HTR-8/SVneo (cell line): ENCODE data around the gene HACE1.

Experiments used
- DNase-seq: peaks from one replicate; pipeline ENCODE4 v3.0.0; 2011; ENCODE audit warnings: low spot score, mixed read lengths; ENCODE audit not compliant: insufficient read length
- FAIRE-seq: peaks from 2 replicates; lab custom pipeline; 2011; peaks lifted over from hg19 to GRCh38; lab: Jason Lieb, UNC

The HACE1 gene

GRCh38 chr6:104700371-104701185, 159.1 kb downstream of the HACE1 start:
- FAIRE-seq = no peak
- no peak for DNase-seq

- FAIRE-seq (no peak), DNase-seq (no peak)
These were observed 160.0 kb downstream of the HACE1 start for GRCh38 chr6:104699593-104700329.

DNA sequence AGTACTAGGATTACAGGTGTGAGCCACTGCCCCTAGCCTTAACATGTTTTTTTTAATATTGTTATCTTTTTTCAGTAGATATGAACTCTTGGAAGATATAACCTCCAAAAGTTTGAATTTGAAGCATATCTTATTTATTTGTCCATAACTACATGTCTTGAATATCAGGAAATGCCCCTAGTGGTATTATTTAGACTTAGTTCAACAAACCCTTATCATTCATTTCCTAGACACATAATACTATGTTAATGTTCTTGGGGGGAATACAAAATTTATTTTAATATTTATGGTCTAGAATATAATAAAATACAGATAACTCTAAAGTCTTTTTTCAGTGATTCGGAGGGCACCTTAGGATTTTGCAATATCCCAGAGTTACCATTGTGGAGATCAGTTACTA, 160.7 kb downstream of the HACE1 start:
- no peak for FAIRE-seq
- DNase-seq = no peak

DNA sequence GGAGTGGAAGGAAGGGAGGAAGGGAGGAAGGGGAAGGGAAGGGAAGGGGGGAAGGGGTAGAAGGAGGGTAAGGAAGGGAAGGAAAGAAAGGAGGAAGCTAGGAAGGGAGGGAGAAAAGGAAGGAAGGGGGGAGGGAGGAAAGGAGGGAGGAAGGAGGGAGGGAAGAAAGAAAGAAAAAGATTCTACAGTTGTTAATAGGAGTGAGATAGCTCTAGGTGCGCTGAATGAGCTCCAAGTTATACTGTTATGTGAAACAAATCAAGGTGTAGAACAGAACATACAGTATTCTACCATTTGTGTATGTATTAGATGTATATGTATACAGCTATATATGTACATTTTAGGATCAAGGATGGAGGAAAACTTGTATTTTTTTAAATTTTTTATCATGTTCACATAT, 167.7 kb downstream of the HACE1 start:
- DNase-seq = no peak
- FAIRE-seq = no peak

- no peak for DNase-seq
- no peak for FAIRE-seq
These were observed 170.0 kb downstream of the HACE1 start for GRCh38 chr6:104689551-104690205.

DNA sequence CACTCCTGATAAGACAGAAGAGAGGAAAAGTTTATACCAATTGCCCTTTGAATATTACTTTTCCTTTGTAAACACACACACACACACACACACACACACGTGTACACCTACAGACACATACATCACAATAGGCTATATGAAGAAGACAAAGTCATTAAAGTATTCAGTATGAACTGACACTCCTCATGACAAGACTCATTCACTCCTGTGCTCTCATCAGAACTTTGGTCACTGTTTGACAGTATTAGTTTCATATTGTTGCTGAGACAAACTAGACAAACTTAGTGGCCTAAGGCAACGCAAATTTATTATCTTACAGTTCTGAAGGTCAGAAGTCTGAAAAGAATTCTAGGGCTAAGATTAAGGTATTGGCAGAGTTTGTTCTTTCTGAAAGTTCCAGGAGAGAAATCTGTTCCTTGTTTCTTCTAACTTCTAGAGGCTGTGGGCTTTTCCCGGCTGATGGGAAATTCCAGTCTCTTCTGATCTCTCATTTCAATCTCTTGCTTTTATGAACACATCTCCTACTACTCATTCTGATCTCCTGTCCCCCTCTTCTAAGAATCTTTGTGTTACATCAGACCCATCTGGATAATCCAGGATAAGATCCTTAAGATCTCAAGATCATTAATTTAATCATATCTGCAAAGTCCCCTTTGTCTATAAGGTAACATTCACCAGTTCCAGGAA, 171.3 kb downstream of the HACE1 start:
- DNase-seq = no peak
- no peak for FAIRE-seq

DNA sequence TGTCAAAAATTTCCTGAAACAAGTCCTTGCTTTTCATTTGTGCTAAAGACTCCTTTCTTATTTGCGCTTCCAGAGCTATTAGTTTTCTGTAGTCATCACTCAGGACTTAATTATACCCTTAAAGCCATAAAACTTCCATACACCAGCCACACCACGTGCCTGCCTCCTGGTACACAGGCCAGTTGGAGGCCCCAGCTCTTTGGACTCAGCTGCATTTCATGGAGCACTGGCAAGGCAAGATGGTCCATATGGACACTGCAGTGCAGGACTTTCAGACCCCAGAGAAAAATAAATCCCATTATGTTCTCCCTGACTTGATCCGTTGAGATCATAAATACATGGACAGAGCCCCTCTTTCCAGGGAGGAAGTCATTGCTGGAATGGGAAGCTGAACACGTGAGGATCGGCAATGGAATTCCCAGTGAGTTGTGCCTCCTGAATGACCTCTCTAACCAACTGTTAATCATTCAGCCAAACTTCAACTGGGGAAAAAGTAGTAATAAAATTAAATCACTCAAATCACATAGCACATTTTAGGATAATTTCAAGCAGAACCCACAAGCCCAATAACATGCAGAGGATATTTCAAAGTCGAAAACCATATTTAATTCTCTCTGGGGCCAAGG, 173.1 kb downstream of the HACE1 start:
- FAIRE-seq (no peak), DNase-seq (no peak)

DNA sequence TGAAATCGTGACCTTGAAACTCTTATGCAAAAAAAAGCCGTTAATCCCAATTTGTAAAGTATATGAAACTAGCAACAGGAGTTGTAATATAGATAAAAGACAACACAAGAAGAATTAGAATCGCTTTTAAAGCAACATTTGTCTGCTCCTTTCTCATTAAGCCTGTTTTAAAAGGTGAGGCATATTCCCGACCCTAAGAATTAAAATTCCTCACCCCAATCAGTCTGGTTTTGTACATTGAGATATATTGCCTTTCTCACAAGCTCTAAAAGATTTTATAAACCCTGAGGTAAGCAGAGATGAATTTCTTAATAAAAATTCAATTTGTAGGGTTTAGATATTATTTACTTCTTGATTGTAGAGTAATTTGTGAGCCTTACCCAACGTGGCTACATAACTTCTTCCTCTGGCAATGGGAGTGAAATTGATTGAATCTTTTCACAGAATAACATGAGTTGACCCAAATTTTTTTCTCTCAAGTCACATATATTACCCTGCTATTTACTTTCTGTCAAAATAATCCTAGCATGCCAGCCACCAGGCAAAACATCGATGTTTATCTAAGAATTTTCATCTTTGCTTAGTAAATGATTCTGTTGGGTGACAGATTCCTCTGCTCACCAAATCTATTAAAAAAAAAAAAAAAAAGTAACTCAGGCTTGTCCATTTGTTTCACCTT, 173.7 kb downstream of the HACE1 start:
- FAIRE-seq (no peak), DNase-seq (no peak)

GRCh38 chr6:104684911-104685415, 174.8 kb downstream of the HACE1 start:
- FAIRE-seq (no peak), DNase-seq (no peak)

- no peak for FAIRE-seq
- DNase-seq = no peak
These were observed 175.9 kb downstream of the HACE1 start for GRCh38 chr6:104683809-104684208.

GRCh38 chr6:104682722-104683643, 176.7 kb downstream of the HACE1 start:
- FAIRE-seq = no peak

DNA sequence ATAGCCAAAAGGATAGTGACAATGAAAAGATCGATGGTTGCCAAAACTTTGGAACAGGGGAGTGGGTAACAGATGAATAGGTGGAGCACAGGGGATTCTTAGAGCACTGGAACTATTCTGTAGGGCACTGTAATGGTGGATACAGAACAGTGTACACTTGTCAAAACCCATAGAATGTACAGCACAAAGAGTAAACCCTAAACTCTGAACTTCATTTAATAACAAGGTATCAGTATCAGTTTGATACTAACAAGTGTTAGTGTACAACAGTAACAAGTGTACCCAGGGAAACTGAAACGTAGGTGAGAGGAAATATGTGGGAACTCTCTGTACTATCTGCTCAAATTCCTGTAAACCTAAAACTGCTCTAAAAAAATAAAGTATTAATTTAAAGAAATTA, 179.2 kb downstream of the HACE1 start:
- DNase-seq (no peak), FAIRE-seq (no peak)

More at GRCh38 chr6:104682722-104683643, 176.7 kb downstream of the HACE1 start:
- peak; percentile 53 for DNase-seq

- FAIRE-seq = no peak
- DNase-seq = no peak
These were observed 179.7 kb downstream of the HACE1 start for GRCh38 chr6:104679971-104680370.
